ENCODE measurements around the gene KIF16B.
"Not testable (repeated sequence)": the region's sequence is repeated elsewhere in the genome, so short reads cannot be mapped to it uniquely, and the experiment has no call there.

The KIF16B gene

GRCh38 chr20:16440686-16441085, 132.6 kb downstream of the KIF16B start:
- TF ChIP-seq, protein P1, sequence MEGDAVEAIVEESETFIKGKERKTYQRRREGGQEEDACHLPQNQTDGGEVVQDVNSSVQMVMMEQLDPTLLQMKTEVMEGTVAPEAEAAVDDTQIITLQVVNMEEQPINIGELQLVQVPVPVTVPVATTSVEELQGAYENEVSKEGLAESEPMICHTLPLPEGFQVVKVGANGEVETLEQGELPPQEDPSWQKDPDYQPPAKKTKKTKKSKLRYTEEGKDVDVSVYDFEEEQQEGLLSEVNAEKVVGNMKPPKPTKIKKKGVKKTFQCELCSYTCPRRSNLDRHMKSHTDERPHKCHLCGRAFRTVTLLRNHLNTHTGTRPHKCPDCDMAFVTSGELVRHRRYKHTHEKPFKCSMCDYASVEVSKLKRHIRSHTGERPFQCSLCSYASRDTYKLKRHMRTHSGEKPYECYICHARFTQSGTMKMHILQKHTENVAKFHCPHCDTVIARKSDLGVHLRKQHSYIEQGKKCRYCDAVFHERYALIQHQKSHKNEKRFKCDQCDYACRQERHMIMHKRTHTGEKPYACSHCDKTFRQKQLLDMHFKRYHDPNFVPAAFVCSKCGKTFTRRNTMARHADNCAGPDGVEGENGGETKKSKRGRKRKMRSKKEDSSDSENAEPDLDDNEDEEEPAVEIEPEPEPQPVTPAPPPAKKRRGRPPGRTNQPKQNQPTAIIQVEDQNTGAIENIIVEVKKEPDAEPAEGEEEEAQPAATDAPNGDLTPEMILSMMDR (IDR thresholded peaks at IDR 0.05; ENCODE audit: control insufficient read depth, insufficient read depth, low read depth, low read length, missing control alignments): no peak
- no peak for DNase-seq (ENCODE audit: low read depth)
- no peak overlapping the region for H3K4me3 ChIP-seq (ENCODE audit: control insufficient read depth, low read depth, low read length)

DNA sequence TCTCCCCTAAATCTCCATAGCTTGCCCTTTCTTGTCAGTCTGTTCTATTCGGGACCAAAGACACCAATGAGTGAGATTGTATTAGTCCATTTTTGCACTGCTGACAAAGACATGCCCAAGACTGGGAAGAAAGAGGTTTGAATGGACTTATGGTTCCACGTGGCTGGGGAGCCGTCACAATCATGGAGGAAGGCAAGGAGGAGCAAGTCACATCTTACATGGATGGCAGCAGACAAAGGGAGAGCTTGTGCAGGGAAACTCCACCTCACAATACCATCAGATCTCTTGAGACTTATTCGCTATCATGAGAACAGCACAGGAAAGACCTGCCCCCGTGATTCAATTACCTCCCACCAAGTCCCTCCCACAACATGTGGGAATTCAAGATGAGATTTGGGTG, 133.7 kb downstream of the KIF16B start:
- DNase-seq (ENCODE audit: low read depth); H3K4me3 ChIP-seq (ENCODE audit: control insufficient read depth, low read depth, low read length): not testable (repeated sequence)

- TF ChIP-seq, protein P1 (IDR thresholded peaks at IDR 0.05; ENCODE audit: control insufficient read depth, insufficient read depth, low read depth, low read length, missing control alignments): no peak
- no peak for DNase-seq (ENCODE audit: low read depth)
- H3K4me3 ChIP-seq (ENCODE audit: control insufficient read depth, low read depth, low read length): no peak overlapping the region
Observed at GRCh38 chr20:16438100-16438499, 135.1 kb downstream of the KIF16B start.

- TF ChIP-seq, protein P1 (IDR thresholded peaks at IDR 0.05; ENCODE audit: control insufficient read depth, insufficient read depth, low read depth, low read length, missing control alignments): no peak
- H3K4me3 ChIP-seq (ENCODE audit: control insufficient read depth, low read depth, low read length): no peak overlapping the region
- DNase-seq (ENCODE audit: low read depth): no peak
Observed at GRCh38 chr20:16437387-16437996, 135.8 kb downstream of the KIF16B start.

DNA sequence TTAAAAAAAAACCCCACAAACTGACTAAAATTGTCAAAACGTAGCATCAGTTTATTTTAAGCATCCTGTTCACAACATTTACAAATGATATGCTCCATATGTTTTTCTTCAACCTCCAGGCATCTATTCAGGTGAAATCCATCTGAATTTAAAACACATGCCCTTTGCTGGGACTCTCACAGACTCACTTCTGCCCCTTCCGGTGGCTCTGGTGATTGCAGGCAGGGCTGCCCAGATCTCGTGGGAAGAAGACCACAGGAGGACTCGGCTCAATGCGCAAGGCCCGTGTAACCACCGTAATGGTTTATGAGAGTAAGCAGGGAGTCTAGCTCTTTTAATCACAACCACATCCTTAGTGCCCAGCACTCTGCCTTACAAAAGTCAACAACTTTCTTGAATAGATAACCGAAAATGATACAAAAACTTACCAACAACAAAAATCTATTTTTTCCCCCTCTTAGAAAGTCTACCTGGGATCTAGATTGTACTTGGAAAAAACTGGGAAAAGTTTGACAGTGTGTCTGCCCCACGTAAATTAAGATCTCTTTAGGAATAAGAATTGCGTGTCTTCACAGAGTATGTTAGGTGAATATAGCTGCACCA, 139.1 kb downstream of the KIF16B start:
- no peak for DNase-seq (ENCODE audit: low read depth)
- TF ChIP-seq, protein P1 (IDR thresholded peaks at IDR 0.05; ENCODE audit: control insufficient read depth, insufficient read depth, low read depth, low read length, missing control alignments): peak; percentile 62
- H3K4me3 ChIP-seq (ENCODE audit: control insufficient read depth, low read depth, low read length): no peak overlapping the region

DNA sequence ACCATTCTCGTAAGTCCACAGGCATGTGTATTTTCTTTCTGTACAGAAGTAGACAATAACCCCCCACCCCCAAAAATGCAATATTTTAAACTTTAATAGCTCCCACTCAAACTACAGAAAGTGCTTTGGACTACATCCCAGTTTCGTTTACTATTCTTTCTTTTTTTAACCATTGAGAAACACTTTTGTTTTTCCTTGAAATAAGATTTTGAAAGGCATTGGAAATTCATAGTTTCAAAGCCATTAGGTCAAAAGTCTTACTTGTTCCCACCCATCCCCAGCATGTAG, 140.0 kb downstream of the KIF16B start:
- no peak overlapping the region for H3K4me3 ChIP-seq (ENCODE audit: control insufficient read depth, low read depth, low read length)
- no peak for DNase-seq (ENCODE audit: low read depth)
- TF ChIP-seq, protein P1 (IDR thresholded peaks at IDR 0.05; ENCODE audit: control insufficient read depth, insufficient read depth, low read depth, low read length, missing control alignments): no peak

- H3K4me3 ChIP-seq (ENCODE audit: control insufficient read depth, low read depth, low read length): no peak overlapping the region
- no peak for DNase-seq (ENCODE audit: low read depth)
- TF ChIP-seq, protein P1 (IDR thresholded peaks at IDR 0.05; ENCODE audit: control insufficient read depth, insufficient read depth, low read depth, low read length, missing control alignments): no peak
Observed at GRCh38 chr20:16432466-16433292, 140.6 kb downstream of the KIF16B start.

Data from AG09309 (cell line).